KMS-11 (cell line): ENCODE measurements around the gene APLP1.

Source experiments
- H2AFZ ChIP-seq: fragments of 200-600 bp; sonication (generic); 2 replicates; pipeline ENCODE4 v1.6.1; 2016; ENCODE audit warnings: antibody characterized with exemption, mixed run types, low read depth
- H3K27ac ChIP-seq: fragments of 200-600 bp; sonication (generic); 2 replicates; pipeline ENCODE4 v1.6.1; 2016; ENCODE audit warnings: mild to moderate bottlenecking, mixed run types
- H3K27me3 ChIP-seq: fragments of 200-600 bp; sonication (generic); 2 replicates; pipeline ENCODE4 v1.6.1; 2017; ENCODE audit warnings: mild to moderate bottlenecking, low read depth, mixed run types, moderate library complexity; ENCODE audit not compliant: insufficient read depth
- H3K36me3 ChIP-seq: fragments of 200-600 bp; sonication (generic); 2 replicates; pipeline ENCODE4 v1.6.1; 2017; ENCODE audit warnings: mild to moderate bottlenecking, mixed run types; ENCODE audit not compliant: insufficient read depth
- H3K4me1 ChIP-seq: fragments of 200-600 bp; sonication (generic); 2 replicates; pipeline ENCODE4 v1.6.1; 2016; ENCODE audit warnings: mild to moderate bottlenecking, low read depth, mixed run types; ENCODE audit not compliant: poor library complexity, severe bottlenecking
- H3K4me2 ChIP-seq: fragments of 200-600 bp; sonication (generic); 2 replicates; pipeline ENCODE4 v1.7.0; 2016; ENCODE audit warnings: mild to moderate bottlenecking, mixed run types
- H3K4me3 ChIP-seq: fragments of 200-600 bp; sonication (generic); IDR thresholded peaks from 2 replicates; pipeline ENCODE4 v1.6.1; 2017; ENCODE audit warnings: low read depth, low read length, mixed read lengths; ENCODE audit not compliant: insufficient read depth
- H3K79me2 ChIP-seq: fragments of 200-600 bp; sonication (generic); 2 replicates; pipeline ENCODE4 v1.6.1; 2016; ENCODE audit warnings: low read depth, mixed run types; ENCODE audit not compliant: insufficient read depth
- H3K9ac ChIP-seq: fragments of 200-600 bp; sonication (generic); 2 replicates; pipeline ENCODE4 v1.6.1; 2016; ENCODE audit warnings: mild to moderate bottlenecking, mixed run types
- H4K20me1 ChIP-seq: fragments of 200-600 bp; sonication (generic); 2 replicates; pipeline ENCODE4 v1.6.1; 2016; ENCODE audit warnings: mild to moderate bottlenecking, mixed run types; ENCODE audit not compliant: insufficient read depth
- TF ChIP-seq, protein P1 (sequence below): fragments of 200-600 bp; sonication (generic); conservative IDR thresholded peaks from 2 replicates; pipeline ENCODE4 v1.6.1; 2017; ENCODE audit warnings: low read depth, mild to moderate bottlenecking, antibody characterized with exemption, low read length, moderate library complexity, mixed read lengths

The APLP1 gene

DNA sequence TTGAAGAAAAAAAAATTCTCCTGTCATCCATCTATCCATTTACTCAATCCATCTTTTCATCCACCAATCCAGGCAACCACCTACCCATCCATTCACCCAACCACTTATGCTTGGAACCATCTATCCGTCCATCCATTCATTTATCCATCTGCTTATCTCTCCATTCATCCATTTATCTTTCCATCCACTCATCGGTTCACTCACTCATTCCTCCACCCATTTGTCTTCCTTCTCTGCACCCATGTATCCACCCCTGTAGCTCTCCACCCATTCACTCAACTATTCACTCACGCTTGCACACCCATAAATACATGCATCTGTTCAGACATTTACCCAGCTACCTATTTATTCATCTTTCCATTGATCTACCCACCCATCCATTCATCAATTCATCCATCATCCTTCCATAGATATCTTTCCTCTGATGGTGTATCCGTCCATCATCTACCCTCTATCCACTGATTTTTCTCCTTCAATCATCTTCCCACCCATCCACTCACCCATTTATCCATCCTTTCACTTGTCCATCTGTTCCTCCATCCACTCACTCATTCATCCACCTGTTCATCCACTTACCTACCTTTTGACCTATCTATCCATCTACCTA, 25.6 kb upstream of the APLP1 start:
- Histone ChIP-seq H3K4me3 (no peak overlapping the region), H4K20me1 (no peaks in the 10 kb centered on the region), H2AFZ (no peak overlapping the region), H3K27ac (no peak overlapping the region), H3K36me3 (no peaks in the 10 kb centered on the region), H3K79me2 (no peaks in the 10 kb centered on the region), H3K9ac (no peak overlapping the region), H3K4me2 (no peak overlapping the region), H3K27me3 (peaks cover 43% of the 10 kb centered on the region), H3K4me1 (no peaks in the 10 kb centered on the region)
- TF ChIP-seq, protein P1, sequence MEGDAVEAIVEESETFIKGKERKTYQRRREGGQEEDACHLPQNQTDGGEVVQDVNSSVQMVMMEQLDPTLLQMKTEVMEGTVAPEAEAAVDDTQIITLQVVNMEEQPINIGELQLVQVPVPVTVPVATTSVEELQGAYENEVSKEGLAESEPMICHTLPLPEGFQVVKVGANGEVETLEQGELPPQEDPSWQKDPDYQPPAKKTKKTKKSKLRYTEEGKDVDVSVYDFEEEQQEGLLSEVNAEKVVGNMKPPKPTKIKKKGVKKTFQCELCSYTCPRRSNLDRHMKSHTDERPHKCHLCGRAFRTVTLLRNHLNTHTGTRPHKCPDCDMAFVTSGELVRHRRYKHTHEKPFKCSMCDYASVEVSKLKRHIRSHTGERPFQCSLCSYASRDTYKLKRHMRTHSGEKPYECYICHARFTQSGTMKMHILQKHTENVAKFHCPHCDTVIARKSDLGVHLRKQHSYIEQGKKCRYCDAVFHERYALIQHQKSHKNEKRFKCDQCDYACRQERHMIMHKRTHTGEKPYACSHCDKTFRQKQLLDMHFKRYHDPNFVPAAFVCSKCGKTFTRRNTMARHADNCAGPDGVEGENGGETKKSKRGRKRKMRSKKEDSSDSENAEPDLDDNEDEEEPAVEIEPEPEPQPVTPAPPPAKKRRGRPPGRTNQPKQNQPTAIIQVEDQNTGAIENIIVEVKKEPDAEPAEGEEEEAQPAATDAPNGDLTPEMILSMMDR = no peak

DNA sequence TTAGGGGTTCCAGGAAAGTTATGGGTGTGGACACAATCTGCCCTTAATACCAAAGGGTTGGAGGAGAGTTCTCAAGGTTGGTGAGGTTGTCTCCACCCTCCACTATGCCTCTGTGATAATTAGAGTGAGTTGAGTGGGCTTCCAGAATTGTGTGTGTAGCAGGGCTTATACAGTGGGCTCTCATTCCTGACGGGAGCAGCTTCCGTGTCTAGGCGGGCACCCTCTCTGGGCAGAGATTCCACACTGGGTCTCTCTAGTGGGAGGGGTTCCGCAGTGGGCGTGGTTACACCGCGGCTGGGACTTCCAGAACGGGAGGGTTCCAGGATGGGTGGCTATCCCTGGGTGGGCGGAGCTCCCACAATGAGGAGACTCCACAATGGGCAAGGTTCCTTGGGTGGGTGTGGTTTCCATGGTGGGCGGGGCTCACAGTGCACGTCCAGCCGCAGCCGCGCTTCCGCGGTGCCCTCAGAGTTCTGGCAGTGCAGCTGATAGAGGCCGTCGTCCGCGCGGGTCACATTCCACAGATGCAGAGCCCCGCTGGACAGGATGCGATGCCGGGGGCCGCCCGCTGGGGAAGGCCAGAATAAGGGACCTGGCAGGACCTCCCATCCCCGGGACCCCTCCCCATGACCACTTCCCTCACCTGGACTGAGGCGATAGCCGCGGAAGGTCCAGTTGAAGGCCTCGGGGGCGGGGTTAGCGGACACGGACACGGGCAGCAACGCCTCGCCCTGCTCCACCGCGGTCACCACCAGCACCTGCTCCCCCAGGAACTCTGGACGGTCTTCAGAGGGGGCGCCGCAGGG, 24.5 kb upstream of the APLP1 start:
- H4K20me1 ChIP-seq = no peaks in the 10 kb centered on the region
- no peaks in the 10 kb centered on the region for H3K4me1 ChIP-seq
- no peak overlapping the region for H2AFZ ChIP-seq
- no peaks in the 10 kb centered on the region for H3K36me3 ChIP-seq
- H3K79me2 ChIP-seq = no peaks in the 10 kb centered on the region
- TF ChIP-seq, protein P1 = no peak
- H3K27ac ChIP-seq = no peak overlapping the region
- no peak overlapping the region for H3K9ac ChIP-seq
- H3K27me3 ChIP-seq = peaks cover 50% of the 10 kb centered on the region
- no peak overlapping the region for H3K4me2 ChIP-seq
- no peak overlapping the region for H3K4me3 ChIP-seq

DNA sequence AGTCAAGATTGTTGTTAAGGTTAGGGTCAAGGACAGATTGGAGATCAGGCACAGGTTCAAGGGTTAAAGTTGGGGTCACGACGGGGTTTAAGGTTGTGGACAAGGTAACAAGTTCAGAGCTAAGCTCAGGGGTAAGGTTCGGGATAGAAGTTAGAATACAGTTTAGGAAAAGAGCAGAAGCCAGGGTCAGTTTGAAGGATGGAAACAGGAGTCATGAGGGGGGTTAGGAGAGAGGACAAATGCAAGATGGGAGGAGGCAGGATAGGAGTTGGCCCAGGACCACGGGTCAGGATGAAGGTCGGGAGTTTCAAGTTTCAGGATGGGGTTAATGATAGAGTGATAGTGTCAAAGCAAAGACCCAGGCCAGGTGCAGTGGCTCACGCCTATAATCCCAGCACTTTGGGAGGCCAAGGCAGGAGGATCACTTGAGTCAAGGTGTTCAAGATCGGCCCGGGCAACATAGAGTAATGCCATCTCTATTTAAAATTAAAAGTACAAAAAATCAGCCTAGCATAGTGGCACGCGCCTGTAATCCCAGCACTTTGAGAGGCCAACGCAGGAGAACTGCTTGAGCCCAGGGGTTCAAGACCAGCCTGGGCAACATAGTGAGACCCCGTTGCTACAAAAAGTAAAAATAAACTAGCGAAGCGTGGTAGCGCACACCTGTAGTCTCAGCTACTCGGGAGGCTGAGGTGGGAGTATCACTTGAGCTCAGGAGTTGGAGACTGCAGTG, 23.7 kb upstream of the APLP1 start:
- no peaks in the 10 kb centered on the region for H3K4me1 ChIP-seq
- H3K36me3 ChIP-seq = no peaks in the 10 kb centered on the region
- H2AFZ ChIP-seq = no peak overlapping the region
- no peaks in the 10 kb centered on the region for H4K20me1 ChIP-seq
- peaks cover 53% of the 10 kb centered on the region for H3K27me3 ChIP-seq
- H3K79me2 ChIP-seq = no peaks in the 10 kb centered on the region
- H3K4me2 ChIP-seq = no peak overlapping the region
- H3K9ac ChIP-seq = no peak overlapping the region
- H3K4me3 ChIP-seq = no peak overlapping the region
- H3K27ac ChIP-seq = no peak overlapping the region
- TF ChIP-seq, protein P1 = no peak

DNA sequence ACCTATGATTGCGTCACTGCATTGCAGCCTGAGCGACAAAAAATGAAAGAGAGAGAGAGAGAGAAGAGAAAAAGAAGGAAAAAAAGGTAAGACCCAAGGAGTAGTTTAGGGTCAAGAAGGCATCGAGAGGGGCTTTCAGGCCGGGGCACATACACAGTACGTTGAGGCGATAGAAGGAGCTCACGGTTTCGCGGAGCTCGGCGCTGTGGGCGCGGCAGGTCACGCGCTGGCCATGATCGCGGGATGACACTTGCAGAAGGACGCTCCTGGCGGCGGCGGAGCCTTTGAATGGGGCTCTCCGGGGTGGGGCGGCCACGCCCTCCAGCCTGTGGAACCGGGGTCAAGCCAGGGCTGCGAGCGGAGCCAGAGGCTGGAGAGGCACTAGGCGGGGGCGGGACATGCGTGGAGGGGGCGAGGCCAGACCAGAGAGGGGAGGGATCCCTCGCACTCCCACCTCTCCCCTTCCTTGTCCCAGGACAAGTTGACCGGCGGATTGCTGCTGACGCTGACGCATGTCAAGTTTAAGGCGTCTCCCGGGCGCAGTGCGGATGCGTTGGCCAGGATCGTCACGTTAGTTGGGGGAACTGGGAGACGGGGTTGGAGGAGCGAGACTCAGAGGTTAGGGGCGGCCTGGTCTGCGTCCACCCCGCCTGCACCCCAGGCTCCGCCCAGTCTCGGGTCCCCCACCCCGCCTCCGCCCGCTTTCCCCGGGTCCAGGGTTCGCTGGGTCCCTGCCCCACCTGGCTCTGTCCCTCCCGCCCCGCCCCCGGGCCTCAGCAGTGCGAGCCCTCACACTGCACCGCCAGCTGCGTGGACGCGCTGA, 22.9 kb upstream of the APLP1 start:
- Histone ChIP-seq H3K4me3 (no peak overlapping the region), H2AFZ (no peak overlapping the region)
- TF ChIP-seq, protein P1 = no peak

More for the DNA sequence above, 22.9 kb upstream of the APLP1 start:
- Histone ChIP-seq H4K20me1 (no peaks in the 10 kb centered on the region), H3K4me2 (no peak overlapping the region), H3K9ac (no peak overlapping the region), H3K36me3 (no peaks in the 10 kb centered on the region), H3K27me3 (peaks cover 61% of the 10 kb centered on the region), H3K79me2 (no peaks in the 10 kb centered on the region), H3K4me1 (no peaks in the 10 kb centered on the region), H3K27ac (no peak overlapping the region)
